ENCODE data around the gene CIRBP. TPM values are rescaled to one million over a fixed set of nuclear protein-coding genes. Genes with fewer than 3 reads are reported as not detected.

The CIRBP gene
- total and polyA plus RNA-seq, 2 of the 13 experiments (the other 11 are each of a cell fraction or from before 2014, with no cell fraction given), result 133 to 140 TPM

DNA sequence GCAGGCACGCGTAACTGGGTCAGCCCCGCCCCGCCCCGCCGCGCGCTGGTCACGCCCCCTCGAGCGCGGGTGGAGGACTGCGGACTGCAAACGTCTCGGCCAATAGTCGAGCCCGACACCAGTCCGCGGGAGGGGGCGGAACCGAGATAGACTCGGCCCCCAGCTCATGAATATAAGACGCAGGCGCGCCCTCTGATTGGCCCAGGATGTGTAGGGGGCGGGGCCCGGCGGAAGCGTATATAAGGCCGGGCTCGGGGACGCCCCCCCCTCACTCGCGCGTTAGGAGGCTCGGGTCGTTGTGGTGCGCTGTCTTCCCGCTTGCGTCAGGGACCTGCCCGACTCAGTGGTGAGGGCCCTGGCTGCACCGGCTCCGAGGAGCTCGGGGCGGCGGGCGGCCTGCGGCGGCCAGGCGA, at the start of gene CIRBP (continued):
- TF ChIP-seq, protein P1, sequence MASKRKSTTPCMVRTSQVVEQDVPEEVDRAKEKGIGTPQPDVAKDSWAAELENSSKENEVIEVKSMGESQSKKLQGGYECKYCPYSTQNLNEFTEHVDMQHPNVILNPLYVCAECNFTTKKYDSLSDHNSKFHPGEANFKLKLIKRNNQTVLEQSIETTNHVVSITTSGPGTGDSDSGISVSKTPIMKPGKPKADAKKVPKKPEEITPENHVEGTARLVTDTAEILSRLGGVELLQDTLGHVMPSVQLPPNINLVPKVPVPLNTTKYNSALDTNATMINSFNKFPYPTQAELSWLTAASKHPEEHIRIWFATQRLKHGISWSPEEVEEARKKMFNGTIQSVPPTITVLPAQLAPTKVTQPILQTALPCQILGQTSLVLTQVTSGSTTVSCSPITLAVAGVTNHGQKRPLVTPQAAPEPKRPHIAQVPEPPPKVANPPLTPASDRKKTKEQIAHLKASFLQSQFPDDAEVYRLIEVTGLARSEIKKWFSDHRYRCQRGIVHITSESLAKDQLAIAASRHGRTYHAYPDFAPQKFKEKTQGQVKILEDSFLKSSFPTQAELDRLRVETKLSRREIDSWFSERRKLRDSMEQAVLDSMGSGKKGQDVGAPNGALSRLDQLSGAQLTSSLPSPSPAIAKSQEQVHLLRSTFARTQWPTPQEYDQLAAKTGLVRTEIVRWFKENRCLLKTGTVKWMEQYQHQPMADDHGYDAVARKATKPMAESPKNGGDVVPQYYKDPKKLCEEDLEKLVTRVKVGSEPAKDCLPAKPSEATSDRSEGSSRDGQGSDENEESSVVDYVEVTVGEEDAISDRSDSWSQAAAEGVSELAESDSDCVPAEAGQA (IDR thresholded peaks at IDR 0.05; ENCODE audit: low read depth), result no peak
- TF ChIP-seq, protein P1 (CRISPR knock-in tag; IDR thresholded peaks at IDR 0.05; ENCODE audit: borderline replicate concordance), result no peak
- TF ChIP-seq ZNF383 (CRISPR knock-in tag; IDR thresholded peaks at IDR 0.05; ENCODE audit: borderline replicate concordance) (no peak), ZNF34 (CRISPR knock-in tag; IDR thresholded peaks at IDR 0.05; ENCODE audit: borderline replicate concordance) (no peak), ZNF563 (CRISPR knock-in tag; IDR thresholded peaks at IDR 0.05) (no peak), ZXDC (CRISPR knock-in tag; IDR thresholded peaks at IDR 0.05) (no peak), CHCHD3 (CRISPR knock-in tag; IDR thresholded peaks at IDR 0.05) (no peak), ZNF468 (CRISPR knock-in tag; IDR thresholded peaks at IDR 0.05) (no peak), ZNF737 (CRISPR knock-in tag; IDR thresholded peaks at IDR 0.05; ENCODE audit: borderline replicate concordance) (no peak), ZNF138 (CRISPR knock-in tag; IDR thresholded peaks at IDR 0.05; ENCODE audit: low read depth) (0 out of 2 replicates have a peak, but pooled peaks have one; percentile 84), ZNF598 (CRISPR knock-in tag; IDR thresholded peaks at IDR 0.05; ENCODE audit: borderline replicate concordance) (no peak), SP2 (CRISPR knock-in tag; IDR thresholded peaks at IDR 0.05) (peak; percentile 70), CEBPG (CRISPR knock-in tag; IDR thresholded peaks at IDR 0.05) (no peak), HMGA1 (CRISPR knock-in tag; conservative IDR thresholded peaks at IDR 0.05) (no peak), ZFY (CRISPR knock-in tag; IDR thresholded peaks at IDR 0.05) (peak; percentile 75), ZNF496 (CRISPR knock-in tag; IDR thresholded peaks at IDR 0.05; ENCODE audit: insufficient replicate concordance) (no peak)
- TF ChIP-seq, protein P2, sequence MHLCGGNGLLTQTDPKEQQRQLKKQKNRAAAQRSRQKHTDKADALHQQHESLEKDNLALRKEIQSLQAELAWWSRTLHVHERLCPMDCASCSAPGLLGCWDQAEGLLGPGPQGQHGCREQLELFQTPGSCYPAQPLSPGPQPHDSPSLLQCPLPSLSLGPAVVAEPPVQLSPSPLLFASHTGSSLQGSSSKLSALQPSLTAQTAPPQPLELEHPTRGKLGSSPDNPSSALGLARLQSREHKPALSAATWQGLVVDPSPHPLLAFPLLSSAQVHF (CRISPR knock-in tag; IDR thresholded peaks at IDR 0.05), result no peak
- TF ChIP-seq, protein P3, sequence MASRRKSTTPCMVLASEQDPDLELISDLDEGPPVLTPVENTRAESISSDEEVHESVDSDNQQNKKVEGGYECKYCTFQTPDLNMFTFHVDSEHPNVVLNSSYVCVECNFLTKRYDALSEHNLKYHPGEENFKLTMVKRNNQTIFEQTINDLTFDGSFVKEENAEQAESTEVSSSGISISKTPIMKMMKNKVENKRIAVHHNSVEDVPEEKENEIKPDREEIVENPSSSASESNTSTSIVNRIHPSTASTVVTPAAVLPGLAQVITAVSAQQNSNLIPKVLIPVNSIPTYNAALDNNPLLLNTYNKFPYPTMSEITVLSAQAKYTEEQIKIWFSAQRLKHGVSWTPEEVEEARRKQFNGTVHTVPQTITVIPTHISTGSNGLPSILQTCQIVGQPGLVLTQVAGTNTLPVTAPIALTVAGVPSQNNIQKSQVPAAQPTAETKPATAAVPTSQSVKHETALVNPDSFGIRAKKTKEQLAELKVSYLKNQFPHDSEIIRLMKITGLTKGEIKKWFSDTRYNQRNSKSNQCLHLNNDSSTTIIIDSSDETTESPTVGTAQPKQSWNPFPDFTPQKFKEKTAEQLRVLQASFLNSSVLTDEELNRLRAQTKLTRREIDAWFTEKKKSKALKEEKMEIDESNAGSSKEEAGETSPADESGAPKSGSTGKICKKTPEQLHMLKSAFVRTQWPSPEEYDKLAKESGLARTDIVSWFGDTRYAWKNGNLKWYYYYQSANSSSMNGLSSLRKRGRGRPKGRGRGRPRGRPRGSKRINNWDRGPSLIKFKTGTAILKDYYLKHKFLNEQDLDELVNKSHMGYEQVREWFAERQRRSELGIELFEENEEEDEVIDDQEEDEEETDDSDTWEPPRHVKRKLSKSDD (CRISPR knock-in tag; IDR thresholded peaks at IDR 0.05; ENCODE audit: low read depth), result no peak

Data from HepG2 (cell line).